GM18526 (cell line): ENCODE data around the gene FBXO44.

Experiments used
- POLR2A ChIP-seq: IDR thresholded peaks from 3 replicates; pipeline ENCODE4 v1.6.1; 2011; ENCODE audit not compliant: insufficient read length; ENCODE audit errors: extremely low read depth

Gene FBXO44

GRCh38 chr1:11654137-11654938, at the start of gene FBXO44, which contains the start of gene FBXO2:
FBXO44 (plus strand) TSS chr1:11654877; CDS start chr1:11655836, 959 bp downstream.
FBXO2 (minus strand) TSS chr1:11654429; CDS start chr1:11654340, 89 bp downstream.
- peak; percentile 26 for TF ChIP-seq POLR2A

GRCh38 chr1:11606775-11607174, 47.9 kb upstream of the FBXO44 start:
- TF ChIP-seq POLR2A = no peak

GRCh38 chr1:11610629-11611180, 44.0 kb upstream of the FBXO44 start:
- no peak for TF ChIP-seq POLR2A

- TF ChIP-seq POLR2A = no peak
These were observed 42.9 kb upstream of the FBXO44 start for GRCh38 chr1:11611638-11612327.

- TF ChIP-seq POLR2A = no peak
These were observed 41.3 kb upstream of the FBXO44 start for GRCh38 chr1:11613347-11613746.

- TF ChIP-seq POLR2A = no peak
These were observed 39.6 kb upstream of the FBXO44 start for GRCh38 chr1:11615090-11615489.

GRCh38 chr1:11616766-11617165, 37.9 kb upstream of the FBXO44 start:
- TF ChIP-seq POLR2A = no peak

- no peak for TF ChIP-seq POLR2A
These were observed 37.4 kb upstream of the FBXO44 start for GRCh38 chr1:11617314-11617713.

GRCh38 chr1:11617741-11618140, 36.9 kb upstream of the FBXO44 start:
- TF ChIP-seq POLR2A = no peak

- no peak for TF ChIP-seq POLR2A
These were observed 34.3 kb upstream of the FBXO44 start for GRCh38 chr1:11620405-11620804.

- TF ChIP-seq POLR2A = no peak
These were observed 33.8 kb upstream of the FBXO44 start for GRCh38 chr1:11620924-11621323.

GRCh38 chr1:11622398-11622797, 32.3 kb upstream of the FBXO44 start:
- no peak for TF ChIP-seq POLR2A

GRCh38 chr1:11623702-11624101, 31.0 kb upstream of the FBXO44 start:
- TF ChIP-seq POLR2A = no peak

GRCh38 chr1:11626551-11626950, 28.1 kb upstream of the FBXO44 start:
- TF ChIP-seq POLR2A = no peak

GRCh38 chr1:11628767-11629166, 25.9 kb upstream of the FBXO44 start:
- TF ChIP-seq POLR2A = no peak
